Endothelial cell of umbilical vein (primary cell): ENCODE results near the gene CNOT4. TPM values are rescaled to one million over a fixed set of nuclear protein-coding genes. Genes with fewer than 3 reads are reported as not detected.

Source experiments
- BruUV-seq: library from RNA; stranded (reverse); fragments of 400-500 nt; replicated peaks from 2 replicates; lab custom pipeline; 2021; lab: Mats Ljungman, UMichigan
- CTCF ChIA-PET: fragments of 300-600, 350-600 bp; sonication (Branson Sonifier 250); formaldehyde crosslinking; loops from one replicate; lab custom pipeline; 2021; ENCODE audit warnings: antibody characterized with exemption, inconsistent platforms; lab: Charles Lee
- POLR2A ChIA-PET: fragments of 300-600, 350-600 bp; sonication (Branson Sonifier 250); formaldehyde crosslinking; loops from one replicate; lab custom pipeline; 2021; ENCODE audit warnings: antibody characterized with exemption, inconsistent platforms; lab: Charles Lee
- DNase-seq: peaks from one replicate; pipeline ENCODE4 v3.0.0-alpha.2; 2011; ENCODE audit warnings: low read depth, low spot score
- FAIRE-seq: peaks from 2 replicates; lab custom pipeline; 2011; peaks lifted over from hg19 to GRCh38; lab: Jason Lieb, UNC
- H2AFZ ChIP-seq: 2 replicates; pipeline ENCODE4 v1.6.0; 2012; ENCODE audit warnings: low read depth, low read length, control low read depth, inconsistent platforms
- H3K27ac ChIP-seq: 2 replicates; pipeline ENCODE4 v1.5.1; 2011; ENCODE audit warnings: low read depth, mild to moderate bottlenecking, control low read depth, low read length, moderate library complexity; ENCODE audit not compliant: insufficient read depth
- H3K27me3 ChIP-seq, 2 experiments: 2 replicates each; pipeline versions ENCODE4 v1.6.0 to v1.6.1; 2011; ENCODE audit warnings: low read length in 2 of 2, mixed read lengths in 1 of 2; ENCODE audit not compliant: control insufficient read depth in 2 of 2, insufficient read depth in 2 of 2
- H3K36me3 ChIP-seq, 2 experiments: 2 replicates in 1 of 2; 3 replicates in 1 of 2; pipeline ENCODE4 v1.5.1; 2011; ENCODE audit warnings: low read length in 2 of 2, mild to moderate bottlenecking in 1 of 2, moderate library complexity in 1 of 2; ENCODE audit not compliant: control insufficient read depth in 2 of 2, insufficient read depth in 2 of 2; ENCODE audit errors: extremely low read depth in 1 of 2
- H3K4me1 ChIP-seq: 3 replicates; pipeline ENCODE4 v1.5.1; 2011; ENCODE audit warnings: mild to moderate bottlenecking, low read length; ENCODE audit not compliant: control insufficient read depth, insufficient read depth; ENCODE audit errors: extremely low read depth
- H3K4me2 ChIP-seq: 2 replicates; pipeline ENCODE4 v1.6.1; 2011; ENCODE audit warnings: low read length, control low read depth, mixed read lengths; ENCODE audit not compliant: insufficient read depth
- H3K4me3 ChIP-seq, 3 experiments: fragments of 200-600 bp in 1 of 3; sonication (generic), shearing (Covaris generic) in 1 of 3; replicated peaks in 1 of 3; 2 replicates each; pipeline ENCODE4 v1.5.1; 2011 to 2016; ENCODE audit warnings: control low read depth in 3 of 3, low read length in 3 of 3, mild to moderate bottlenecking in 2 of 3, inconsistent platforms in 1 of 3, low read depth in 1 of 3, moderate library complexity in 1 of 3; ENCODE audit not compliant: insufficient read depth in 1 of 3
- H3K79me2 ChIP-seq: 2 replicates; pipeline ENCODE4 v1.6.0; 2012; ENCODE audit warnings: low read length, inconsistent platforms; ENCODE audit not compliant: control insufficient read depth, insufficient read depth
- H3K9ac ChIP-seq: replicated peaks from 2 replicates; pipeline ENCODE3; 2011; ENCODE audit warnings: low read length, control low read depth; ENCODE audit not compliant: insufficient read depth; ENCODE audit errors: extremely low read depth
- H3K9me1 ChIP-seq: replicated peaks from 3 replicates; pipeline ENCODE4 v1.6.0; 2011; ENCODE audit warnings: mild to moderate bottlenecking, low read length; ENCODE audit not compliant: control insufficient read depth, insufficient read depth; ENCODE audit errors: extremely low read depth
- H3K9me3 ChIP-seq: replicated peaks from 2 replicates; pipeline ENCODE4 v1.5.1; 2012; ENCODE audit warnings: low read length, inconsistent platforms; ENCODE audit not compliant: control insufficient read depth, insufficient read depth
- H4K20me1 ChIP-seq: replicated peaks from 2 replicates; pipeline ENCODE3; 2011; ENCODE audit warnings: mild to moderate bottlenecking, low read length; ENCODE audit not compliant: control insufficient read depth, insufficient read depth; ENCODE audit errors: extremely low read depth
- EZH2 ChIP-seq: IDR thresholded peaks from 2 replicates; pipeline ENCODE4 v1.6.1; 2012; ENCODE audit warnings: borderline replicate concordance, low read depth, mild to moderate bottlenecking, moderate library complexity, low read length, inconsistent platforms; ENCODE audit not compliant: severe bottlenecking
- FOS ChIP-seq: IDR thresholded peaks from 2 replicates; pipeline ENCODE4 v1.6.1; 2011; ENCODE audit warnings: mild to moderate bottlenecking, low read length, moderate library complexity, borderline replicate concordance; ENCODE audit not compliant: insufficient read depth
- GATA2 ChIP-seq: IDR thresholded peaks from 2 replicates; pipeline ENCODE4 v1.7.0; 2011; ENCODE audit warnings: low read depth, mild to moderate bottlenecking, moderate library complexity, mixed read lengths, low read length; ENCODE audit not compliant: insufficient read length, insufficient read depth
- JUN ChIP-seq: IDR thresholded peaks from 2 replicates; pipeline ENCODE4 v1.6.1; 2011; ENCODE audit warnings: borderline replicate concordance, low read depth; ENCODE audit not compliant: insufficient read length, insufficient read depth
- MYC ChIP-seq: IDR thresholded peaks from one replicate; pipeline ENCODE4 v1.6.1; 2011; ENCODE audit warnings: mild to moderate bottlenecking, low read depth, low read length
- POLR2A ChIP-seq: IDR thresholded peaks from 2 replicates; pipeline ENCODE4 v1.6.1; 2012; ENCODE audit warnings: low read depth, mild to moderate bottlenecking, control low read depth, low read length
- POLR2AphosphoS5 ChIP-seq: IDR thresholded peaks from 2 replicates; pipeline ENCODE4 v1.6.1; 2012; ENCODE audit warnings: low read depth, mild to moderate bottlenecking, control low read depth, low read length, moderate library complexity; ENCODE audit not compliant: insufficient read depth
- dilution Hi-C: fragments of 300-500 bp; cut with MboI; formaldehyde crosslinking; loops from one replicate; pipeline ENCODE4 v1.15.0; 2019; ENCODE audit warnings: low sequenced_read_pairs; ENCODE audit not compliant: extremely low pct_ligation_motif_present
- intact Hi-C: fragments of 100-400 bp; cut with micrococcal nuclease; formaldehyde crosslinking; loops from one replicate; pipeline ENCODE4 v1.10.0; 2022
- polyA plus RNA-seq, 4 experiments: library from polyadenylated mRNA; depleted of rRNA in 3 of 4; stranded (reverse) in 3 of 4; unstranded in 1 of 4; fragments of >200 nt; gene quantifications; 2 replicates each; pipeline versions ENCODE4 v1.2.1 to v1.2.3, GENCODE V29; 2011 to 2012; ENCODE audit warnings: missing spikeins in 1 of 4
- total RNA-seq: library from RNA; stranded (reverse); gene quantifications from 2 replicates; pipeline ENCODE4 v1.2.3, GENCODE V29; 2021
- TF ChIP-seq, protein P1 (sequence below): IDR thresholded peaks from 2 replicates; pipeline ENCODE4 v1.6.1; 2011; ENCODE audit not compliant: insufficient read depth, insufficient read length
- TF ChIP-seq, protein P2 (sequence below), 2 donors: IDR thresholded peaks; 1 replicate in 1 of 2; 2 replicates in 1 of 2; pipeline ENCODE4 v1.5.1; 2011; ENCODE audit warnings: low read length in 2 of 2, mild to moderate bottlenecking in 2 of 2, moderate library complexity in 2 of 2, control low read depth in 1 of 2, inconsistent platforms in 1 of 2, low read depth in 1 of 2; ENCODE audit not compliant: insufficient read depth in 1 of 2; ENCODE audit errors: extremely low read depth in 1 of 2

Gene CNOT4
- total and polyA plus RNA-seq, 2 donors (not counting 3 experiments of a cell fraction or from before 2014, with no cell fraction given) = 10.3 to 21.7 TPM

DNA sequence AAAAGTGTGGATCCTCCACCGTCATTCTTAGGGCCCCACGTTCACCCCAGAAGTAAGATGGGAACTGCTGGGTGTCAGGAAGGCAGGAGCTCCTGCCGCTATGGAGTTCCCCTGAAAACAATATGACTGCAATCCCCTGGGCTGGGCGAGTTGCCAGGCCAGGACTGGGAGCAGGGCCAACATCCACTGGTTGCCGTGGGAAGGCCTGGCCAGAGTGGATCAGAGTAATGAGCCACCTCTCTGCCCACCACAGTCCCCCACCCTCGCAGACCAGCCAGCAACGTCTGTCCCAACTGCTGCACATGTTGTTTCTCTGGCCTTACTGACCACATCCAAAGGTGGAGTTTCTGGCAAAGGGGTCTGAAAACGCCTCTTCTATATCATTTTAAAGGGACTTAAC is 189.6 kb downstream of the CNOT4 start:
- Histone ChIP-seq H3K9me1 (no peaks in the 10 kb centered on the region), H3K9ac (no peak overlapping the region), H3K36me3 (no peaks in the 10 kb centered on the region), H3K27me3 (no peaks in the 10 kb centered on the region), H4K20me1 (no peaks in the 10 kb centered on the region), H3K4me3 (no peak overlapping the region), H2AFZ (peak overlapping the region; percentile 62), H3K79me2 (no peaks in the 10 kb centered on the region), H3K9me3 (no peaks in the 10 kb centered on the region), H3K4me1 (peaks cover 11% of the 10 kb centered on the region), H3K4me2 (no peak overlapping the region), H3K27ac (peak overlapping the region; percentile 16)
- FAIRE-seq (peak; percentile 96), DNase-seq (peak; percentile 97)
- ChIA-PET POLR2A (no interaction called here), CTCF (interaction anchor here (0.6 to 1.0 kb wide), 5 partner anchors 10 to 325 kb away, joined by 3 to 9 read pairs (median 3); no protein-coding TSS in a partner anchor)
- BruUV-seq = no TSS peak
- no peak for TF ChIP-seq JUN
- TF ChIP-seq MYC = no peak
- TF ChIP-seq, protein P1, sequence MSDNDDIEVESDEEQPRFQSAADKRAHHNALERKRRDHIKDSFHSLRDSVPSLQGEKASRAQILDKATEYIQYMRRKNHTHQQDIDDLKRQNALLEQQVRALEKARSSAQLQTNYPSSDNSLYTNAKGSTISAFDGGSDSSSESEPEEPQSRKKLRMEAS = no peak
- TF ChIP-seq, protein P2, sequence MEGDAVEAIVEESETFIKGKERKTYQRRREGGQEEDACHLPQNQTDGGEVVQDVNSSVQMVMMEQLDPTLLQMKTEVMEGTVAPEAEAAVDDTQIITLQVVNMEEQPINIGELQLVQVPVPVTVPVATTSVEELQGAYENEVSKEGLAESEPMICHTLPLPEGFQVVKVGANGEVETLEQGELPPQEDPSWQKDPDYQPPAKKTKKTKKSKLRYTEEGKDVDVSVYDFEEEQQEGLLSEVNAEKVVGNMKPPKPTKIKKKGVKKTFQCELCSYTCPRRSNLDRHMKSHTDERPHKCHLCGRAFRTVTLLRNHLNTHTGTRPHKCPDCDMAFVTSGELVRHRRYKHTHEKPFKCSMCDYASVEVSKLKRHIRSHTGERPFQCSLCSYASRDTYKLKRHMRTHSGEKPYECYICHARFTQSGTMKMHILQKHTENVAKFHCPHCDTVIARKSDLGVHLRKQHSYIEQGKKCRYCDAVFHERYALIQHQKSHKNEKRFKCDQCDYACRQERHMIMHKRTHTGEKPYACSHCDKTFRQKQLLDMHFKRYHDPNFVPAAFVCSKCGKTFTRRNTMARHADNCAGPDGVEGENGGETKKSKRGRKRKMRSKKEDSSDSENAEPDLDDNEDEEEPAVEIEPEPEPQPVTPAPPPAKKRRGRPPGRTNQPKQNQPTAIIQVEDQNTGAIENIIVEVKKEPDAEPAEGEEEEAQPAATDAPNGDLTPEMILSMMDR (IDR thresholded peaks at IDR 0.05; ENCODE audit: extremely low read depth in 1 of 2, insufficient read depth in 1 of 2, low read depth in 1 of 2, low read length in 2 of 2) = no peak
- no peak for TF ChIP-seq POLR2A
- TF ChIP-seq GATA2 = no peak
- TF ChIP-seq POLR2AphosphoS5 = no peak
- TF ChIP-seq FOS = no peak
- no peak for TF ChIP-seq EZH2
- dilution Hi-C loops = no loop called here
- intact Hi-C loops = loop anchor here (2.0 to 5.0 kb wide), 3 partner anchors 15 to 38 kb away; no protein-coding TSS in a partner anchor
